Measurements from ENCODE around the gene NLRP9.

DNA sequence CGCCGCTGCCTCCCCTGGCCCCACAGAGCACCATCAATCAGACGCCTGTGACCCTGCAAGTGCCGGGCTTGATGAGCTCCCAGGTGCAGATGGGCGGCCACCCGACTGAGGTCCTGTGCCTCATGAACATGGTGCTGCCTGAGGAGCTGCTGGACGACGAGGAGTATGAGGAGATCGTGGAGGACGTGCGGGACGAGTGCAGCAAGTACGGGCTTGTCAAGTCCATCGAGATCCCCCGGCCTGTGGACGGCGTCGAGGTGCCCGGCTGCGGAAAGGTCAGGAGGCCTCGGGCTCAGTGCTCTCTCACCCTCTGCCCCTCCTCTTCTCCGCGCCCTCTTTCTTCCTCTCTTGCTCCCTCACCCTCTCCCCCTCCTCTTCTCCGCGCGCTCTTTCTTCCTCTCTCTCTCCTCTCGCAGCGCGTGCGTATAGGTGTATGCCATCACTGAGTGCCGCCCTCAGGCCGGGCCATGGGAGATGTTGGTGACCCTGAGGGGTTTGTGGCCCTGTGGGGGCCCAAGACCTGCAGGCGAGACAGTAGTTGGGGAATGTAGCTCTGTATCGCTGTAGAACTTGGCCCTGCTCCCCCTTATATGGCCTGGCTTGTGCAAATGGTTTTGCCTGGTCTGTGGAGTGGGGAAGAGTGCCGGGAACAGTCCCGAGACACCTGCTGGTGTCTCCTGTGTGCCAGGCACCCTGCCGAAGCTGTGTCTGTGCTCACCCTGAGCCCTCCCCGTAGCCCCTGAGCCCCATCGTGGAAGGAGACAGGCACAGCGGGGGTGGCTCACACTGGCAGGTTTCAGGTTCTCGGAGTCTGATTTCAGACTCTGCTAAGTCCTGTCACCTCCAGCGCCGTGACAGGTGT is 68.6 kb downstream of the NLRP9 start:
- TF ChIP-seq, protein P1, sequence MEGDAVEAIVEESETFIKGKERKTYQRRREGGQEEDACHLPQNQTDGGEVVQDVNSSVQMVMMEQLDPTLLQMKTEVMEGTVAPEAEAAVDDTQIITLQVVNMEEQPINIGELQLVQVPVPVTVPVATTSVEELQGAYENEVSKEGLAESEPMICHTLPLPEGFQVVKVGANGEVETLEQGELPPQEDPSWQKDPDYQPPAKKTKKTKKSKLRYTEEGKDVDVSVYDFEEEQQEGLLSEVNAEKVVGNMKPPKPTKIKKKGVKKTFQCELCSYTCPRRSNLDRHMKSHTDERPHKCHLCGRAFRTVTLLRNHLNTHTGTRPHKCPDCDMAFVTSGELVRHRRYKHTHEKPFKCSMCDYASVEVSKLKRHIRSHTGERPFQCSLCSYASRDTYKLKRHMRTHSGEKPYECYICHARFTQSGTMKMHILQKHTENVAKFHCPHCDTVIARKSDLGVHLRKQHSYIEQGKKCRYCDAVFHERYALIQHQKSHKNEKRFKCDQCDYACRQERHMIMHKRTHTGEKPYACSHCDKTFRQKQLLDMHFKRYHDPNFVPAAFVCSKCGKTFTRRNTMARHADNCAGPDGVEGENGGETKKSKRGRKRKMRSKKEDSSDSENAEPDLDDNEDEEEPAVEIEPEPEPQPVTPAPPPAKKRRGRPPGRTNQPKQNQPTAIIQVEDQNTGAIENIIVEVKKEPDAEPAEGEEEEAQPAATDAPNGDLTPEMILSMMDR (IDR thresholded peaks at IDR 0.05), result no peak
- no peak for TF ChIP-seq POLR2A (IDR thresholded peaks at IDR 0.05)
- TF ChIP-seq POLR2AphosphoS5 (IDR thresholded peaks at IDR 0.05), result no peak

Measured in transverse colon (tissue), 4 donors.